RWPE2 (cell line): Measurements from ENCODE around the gene PLB1.

Experiments
- ATAC-seq: fragments of 200-7000 bp; cut with Tn5 transposase; 3 replicates; pipeline ENCODE4 v1.9.1; 2021; ENCODE audit warnings: low read depth
- DNase-seq: peaks from one replicate; pipeline ENCODE4 v3.0.0-alpha.2; 2020; ENCODE audit warnings: low spot score
- H3K27ac ChIP-seq: fragments of 450-650 bp; 2 replicates; pipeline ENCODE4 v1.5.1; 2017; ENCODE audit warnings: mild to moderate bottlenecking; ENCODE audit not compliant: poor library complexity, severe bottlenecking
- H3K27me3 ChIP-seq: fragments of 250-450 bp; sonication (Bioruptor Pico); 2 replicates; pipeline ENCODE4 v1.5.1; 2021; ENCODE audit warnings: mild to moderate bottlenecking, moderate library complexity; ENCODE audit not compliant: insufficient read depth, poor library complexity, severe bottlenecking
- H3K36me3 ChIP-seq: fragments of 250-450 bp; sonication (Bioruptor Pico); 2 replicates; pipeline ENCODE4 v1.5.1; 2020; ENCODE audit warnings: low read depth, mild to moderate bottlenecking, moderate library complexity
- H3K4me1 ChIP-seq: fragments of 250-450 bp; sonication (Bioruptor Pico); 2 replicates; pipeline ENCODE4 v1.5.1; 2021; ENCODE audit warnings: mild to moderate bottlenecking, moderate library complexity; ENCODE audit not compliant: insufficient read depth, poor library complexity, severe bottlenecking
- H3K4me3 ChIP-seq: fragments of 250-450 bp; sonication (Bioruptor Pico); 2 replicates; pipeline ENCODE4 v1.5.1; 2021; ENCODE audit warnings: mild to moderate bottlenecking, moderate library complexity; ENCODE audit not compliant: severe bottlenecking
- H3K9me3 ChIP-seq: fragments of 250-450 bp; sonication (Bioruptor Pico); 2 replicates; pipeline ENCODE4 v1.5.1; 2021; ENCODE audit warnings: mild to moderate bottlenecking, moderate library complexity; ENCODE audit not compliant: severe bottlenecking
- TF ChIP-seq, protein P1 (sequence below): fragments of 450-650 bp; IDR thresholded peaks from one replicate; pipeline ENCODE4 v1.5.1; 2017; ENCODE audit warnings: mild to moderate bottlenecking, moderate library complexity; ENCODE audit not compliant: poor library complexity, severe bottlenecking

PLB1 gene

GRCh38 chr2:28643327-28643726 is 147.5 kb downstream of the PLB1 start:
- TF ChIP-seq, protein P1, sequence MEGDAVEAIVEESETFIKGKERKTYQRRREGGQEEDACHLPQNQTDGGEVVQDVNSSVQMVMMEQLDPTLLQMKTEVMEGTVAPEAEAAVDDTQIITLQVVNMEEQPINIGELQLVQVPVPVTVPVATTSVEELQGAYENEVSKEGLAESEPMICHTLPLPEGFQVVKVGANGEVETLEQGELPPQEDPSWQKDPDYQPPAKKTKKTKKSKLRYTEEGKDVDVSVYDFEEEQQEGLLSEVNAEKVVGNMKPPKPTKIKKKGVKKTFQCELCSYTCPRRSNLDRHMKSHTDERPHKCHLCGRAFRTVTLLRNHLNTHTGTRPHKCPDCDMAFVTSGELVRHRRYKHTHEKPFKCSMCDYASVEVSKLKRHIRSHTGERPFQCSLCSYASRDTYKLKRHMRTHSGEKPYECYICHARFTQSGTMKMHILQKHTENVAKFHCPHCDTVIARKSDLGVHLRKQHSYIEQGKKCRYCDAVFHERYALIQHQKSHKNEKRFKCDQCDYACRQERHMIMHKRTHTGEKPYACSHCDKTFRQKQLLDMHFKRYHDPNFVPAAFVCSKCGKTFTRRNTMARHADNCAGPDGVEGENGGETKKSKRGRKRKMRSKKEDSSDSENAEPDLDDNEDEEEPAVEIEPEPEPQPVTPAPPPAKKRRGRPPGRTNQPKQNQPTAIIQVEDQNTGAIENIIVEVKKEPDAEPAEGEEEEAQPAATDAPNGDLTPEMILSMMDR, result no peak
- Histone ChIP-seq H3K9me3 (no peaks in the 10 kb centered on the region), H3K27me3 (no peaks in the 10 kb centered on the region), H3K4me1 (peaks cover 31% of the 10 kb centered on the region), H3K36me3 (no peaks in the 10 kb centered on the region), H3K4me3 (no peak overlapping the region), H3K27ac (peak overlapping the region; percentile 95)
- no peak for DNase-seq
- ATAC-seq, result peak; percentile 57

DNA sequence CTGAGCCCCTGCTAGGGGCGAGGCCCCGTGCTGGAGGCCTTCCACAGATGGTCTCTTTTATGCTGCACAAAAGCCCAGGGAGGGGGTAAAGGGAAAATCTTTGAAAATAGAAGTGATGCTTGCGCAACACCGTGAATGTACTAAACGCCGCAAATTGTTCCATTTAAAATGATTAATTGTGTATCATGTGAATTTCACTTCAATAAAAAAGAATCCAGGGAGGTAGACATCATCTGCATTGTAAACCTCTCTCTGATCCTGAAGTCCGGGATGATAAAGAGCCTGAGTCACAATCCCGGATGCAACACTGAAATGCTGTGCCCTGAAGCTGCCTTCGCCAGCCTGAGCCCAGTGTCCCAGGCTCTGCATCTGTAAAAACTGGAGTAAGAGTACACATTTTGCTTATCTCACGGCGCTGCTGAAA is 148.1 kb downstream of the PLB1 start:
- peak; percentile 96 for ATAC-seq
- TF ChIP-seq, protein P1, result no peak

DNA sequence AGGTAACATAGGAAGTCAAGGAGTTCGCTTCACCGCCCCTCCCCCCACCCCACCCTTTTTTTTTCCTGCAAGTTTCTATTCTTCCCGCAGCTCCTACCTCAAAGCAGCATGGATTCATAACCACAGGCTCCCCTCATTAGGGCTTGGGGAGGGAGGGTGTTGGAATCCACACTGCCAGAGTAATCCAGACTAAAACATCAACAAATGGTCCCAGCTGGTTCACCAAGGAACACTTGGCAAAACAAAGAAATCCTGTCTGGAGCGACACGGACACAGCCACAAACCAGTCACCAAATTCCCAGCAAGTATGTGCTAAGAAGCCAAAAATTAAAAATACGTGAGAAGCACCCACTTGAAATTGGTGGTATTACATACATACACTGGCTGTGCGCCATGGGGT is 148.9 kb downstream of the PLB1 start:
- ATAC-seq (no peak), DNase-seq (no peak)
- no peaks in the 10 kb centered on the region for H3K36me3 ChIP-seq
- H3K27ac ChIP-seq, result peak overlapping the region; percentile 95
- TF ChIP-seq, protein P1, result no peak
- H3K4me1 ChIP-seq, result peaks cover 41% of the 10 kb centered on the region
- H3K27me3 ChIP-seq, result no peaks in the 10 kb centered on the region
- H3K4me3 ChIP-seq, result no peak overlapping the region
- H3K9me3 ChIP-seq, result no peaks in the 10 kb centered on the region

More for the DNA sequence above, 148.1 kb downstream of the PLB1 start:
- no peak for DNase-seq
- H3K9me3 ChIP-seq, result no peaks in the 10 kb centered on the region
- peaks cover 35% of the 10 kb centered on the region for H3K4me1 ChIP-seq
- no peaks in the 10 kb centered on the region for H3K27me3 ChIP-seq
- no peak overlapping the region for H3K4me3 ChIP-seq
- H3K27ac ChIP-seq, result peak overlapping the region; percentile 95
- no peaks in the 10 kb centered on the region for H3K36me3 ChIP-seq

- DNase-seq (no peak), ATAC-seq (no peak)
- Histone ChIP-seq H3K9me3 (no peaks in the 10 kb centered on the region), H3K27ac (peak overlapping the region; percentile 95), H3K36me3 (no peaks in the 10 kb centered on the region), H3K4me3 (no peak overlapping the region), H3K27me3 (no peaks in the 10 kb centered on the region), H3K4me1 (peaks cover 44% of the 10 kb centered on the region)
- TF ChIP-seq, protein P1, result no peak
Measured at GRCh38 chr2:28645553-28645952, 149.7 kb downstream of the PLB1 start.

- H3K9me3 ChIP-seq, result no peaks in the 10 kb centered on the region
- H3K27me3 ChIP-seq, result no peaks in the 10 kb centered on the region
- ATAC-seq (no peak), DNase-seq (no peak)
- H3K4me3 ChIP-seq, result no peak overlapping the region
- peaks cover 60% of the 10 kb centered on the region for H3K4me1 ChIP-seq
- H3K27ac ChIP-seq, result peak overlapping the region; percentile 95
- no peaks in the 10 kb centered on the region for H3K36me3 ChIP-seq
- TF ChIP-seq, protein P1, result no peak
Measured at GRCh38 chr2:28647682-28648081, 151.8 kb downstream of the PLB1 start.
